Lung (tissue), 12 donors: ENCODE measurements around the gene MT2A. TPM values are rescaled to one million over a fixed set of nuclear protein-coding genes. Genes with fewer than 3 reads are reported as not detected.
A peak's percentile ranks its signal among the peaks of the same experiment; 100 is the strongest.

ENCODE experiments used
- ATAC-seq: fragments of 200-7000 bp; cut with Tn5 transposase; one replicate; pipeline ENCODE4 v1.9.1; 2020; ENCODE audit warnings: moderate number of reproducible peaks; ENCODE audit not compliant: insufficient read depth, low FRiP score
- DNase-seq, 3 donors: peaks; one replicate each; pipeline ENCODE4 v3.0.0-alpha.2; 2013 to 2017
- H3K27ac ChIP-seq, 2 donors: one replicate each; pipeline ENCODE4 v1.5.1; 2013; ENCODE audit warnings: mild to moderate bottlenecking in 2 of 2, moderate library complexity in 2 of 2, control low read depth in 1 of 2, inconsistent platforms in 1 of 2, low read depth in 1 of 2, low read length in 1 of 2
- H3K27me3 ChIP-seq, 3 donors: one replicate each; pipeline ENCODE4 v1.5.1; 2013; ENCODE audit warnings: low read length in 2 of 3; ENCODE audit not compliant: control insufficient read depth in 3 of 3, insufficient read depth in 3 of 3
- H3K36me3 ChIP-seq, 4 donors: one replicate each; pipeline ENCODE4 v1.5.1; 2013; ENCODE audit warnings: low read length in 4 of 4, mild to moderate bottlenecking in 1 of 4, moderate library complexity in 1 of 4; ENCODE audit not compliant: control insufficient read depth in 4 of 4, insufficient read depth in 4 of 4
- H3K4me1 ChIP-seq, 5 donors: one replicate each; pipeline ENCODE4 v1.5.1; 2013; ENCODE audit warnings: low read length in 5 of 5, mild to moderate bottlenecking in 2 of 5, moderate library complexity in 1 of 5; ENCODE audit not compliant: control insufficient read depth in 5 of 5, insufficient read depth in 5 of 5
- H3K4me3 ChIP-seq: one replicate; pipeline ENCODE4 v1.5.1; 2013; ENCODE audit warnings: mild to moderate bottlenecking, control low read depth, moderate library complexity
- H3K9ac ChIP-seq, 2 donors: one replicate each; pipeline ENCODE4 v1.5.1; 2013; ENCODE audit warnings: low read length in 2 of 2, control low read depth in 1 of 2; ENCODE audit not compliant: insufficient read depth in 1 of 2
- H3K9me3 ChIP-seq, 4 donors: one replicate each; pipeline ENCODE4 v1.5.1; 2013; ENCODE audit warnings: low read length in 3 of 4, mild to moderate bottlenecking in 1 of 4, moderate library complexity in 1 of 4; ENCODE audit not compliant: control insufficient read depth in 4 of 4, insufficient read depth in 3 of 4
- WGBS, 2 donors: extraction: QIAGEN DNeasy Blood & Tissue Kit; methylation state at CpG; one replicate each; pipeline ENCODE4 v1.1.7; 2013; 5-methylcytosine and 5-hydroxymethylcytosine counted together
- polyA plus RNA-seq, 2 donors: library from polyadenylated mRNA; stranded (reverse); fragments of 200-250 nt; gene quantifications; one replicate each; pipeline ENCODE4 v1.2.1, GENCODE V29; 2013
- total RNA-seq, 2 donors: library from RNA; depleted of rRNA in 1 of 2; stranded (reverse); fragments of >200 nt in 1 of 2; gene quantifications; one replicate each; pipeline ENCODE4 v1.2.1, GENCODE V29; 2014 to 2021
- TF ChIP-seq, protein P1 (sequence below): IDR thresholded peaks from 2 replicates; pipeline ENCODE4 v1.5.1; 2012; ENCODE audit warnings: mild to moderate bottlenecking; ENCODE audit errors: control extremely low read depth, extremely low read depth
- donor health status: control.
- donor health status: control.
- donor health status: Bipolar disorder and iron deficiency.
- donor health status: healthy.
- donor health status: DM: yes; HTN: yes; CAD: no.

MT2A gene
- total and polyA plus RNA-seq, 4 donors = 17.6 to 1,104 (median 712) TPM

DNA sequence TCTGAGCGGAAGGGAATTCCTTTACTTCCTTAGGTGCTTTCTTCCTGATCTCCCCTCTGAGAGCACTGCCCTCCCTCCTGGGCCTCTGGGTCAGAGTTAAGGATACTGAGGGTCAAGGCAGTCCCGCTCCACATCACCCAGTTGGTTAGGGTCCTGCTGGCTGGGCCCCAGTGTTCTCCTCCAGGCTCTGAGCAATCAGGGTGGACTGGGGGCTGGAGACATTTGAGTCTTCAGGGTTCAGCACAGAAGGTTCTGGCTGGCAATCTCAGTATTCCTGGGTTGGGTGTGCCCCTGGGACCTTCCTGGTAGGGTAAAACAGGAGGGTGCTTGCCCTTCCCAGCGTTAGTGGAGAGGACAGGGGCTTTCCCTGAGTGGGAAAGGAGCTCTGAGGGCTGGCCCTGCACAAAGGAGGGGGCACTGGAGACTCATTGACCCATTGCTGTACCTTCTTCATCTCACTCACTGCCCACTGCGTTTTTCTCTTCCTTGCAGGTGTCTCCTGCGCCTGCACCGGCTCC is 24.5 kb downstream of the MT2A start:
- Histone ChIP-seq H3K36me3 (no peaks in the 10 kb centered on the region), H3K27ac (peak overlapping the region; percentile 17 to 87), H3K27me3 (peaks cover 0 to 77% (median 65%) of the 10 kb centered on the region in 3 donors), H3K9me3 (peaks cover 0 to 10% (median 0%) of the 10 kb centered on the region in 4 donors), H3K4me1 (peaks cover 0 to 12% (median 0%) of the 10 kb centered on the region in 5 donors), H3K9ac (no peak overlapping the region), H3K4me3 (peak overlapping the region; percentile 37)
- peak; percentile 19 for ATAC-seq
- DNase-seq = no peak
- 15 to 32% methylated on average over 6 of the region's 6 CpGs for WGBS, 2 donors
- TF ChIP-seq, protein P1, sequence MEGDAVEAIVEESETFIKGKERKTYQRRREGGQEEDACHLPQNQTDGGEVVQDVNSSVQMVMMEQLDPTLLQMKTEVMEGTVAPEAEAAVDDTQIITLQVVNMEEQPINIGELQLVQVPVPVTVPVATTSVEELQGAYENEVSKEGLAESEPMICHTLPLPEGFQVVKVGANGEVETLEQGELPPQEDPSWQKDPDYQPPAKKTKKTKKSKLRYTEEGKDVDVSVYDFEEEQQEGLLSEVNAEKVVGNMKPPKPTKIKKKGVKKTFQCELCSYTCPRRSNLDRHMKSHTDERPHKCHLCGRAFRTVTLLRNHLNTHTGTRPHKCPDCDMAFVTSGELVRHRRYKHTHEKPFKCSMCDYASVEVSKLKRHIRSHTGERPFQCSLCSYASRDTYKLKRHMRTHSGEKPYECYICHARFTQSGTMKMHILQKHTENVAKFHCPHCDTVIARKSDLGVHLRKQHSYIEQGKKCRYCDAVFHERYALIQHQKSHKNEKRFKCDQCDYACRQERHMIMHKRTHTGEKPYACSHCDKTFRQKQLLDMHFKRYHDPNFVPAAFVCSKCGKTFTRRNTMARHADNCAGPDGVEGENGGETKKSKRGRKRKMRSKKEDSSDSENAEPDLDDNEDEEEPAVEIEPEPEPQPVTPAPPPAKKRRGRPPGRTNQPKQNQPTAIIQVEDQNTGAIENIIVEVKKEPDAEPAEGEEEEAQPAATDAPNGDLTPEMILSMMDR = no peak

DNA sequence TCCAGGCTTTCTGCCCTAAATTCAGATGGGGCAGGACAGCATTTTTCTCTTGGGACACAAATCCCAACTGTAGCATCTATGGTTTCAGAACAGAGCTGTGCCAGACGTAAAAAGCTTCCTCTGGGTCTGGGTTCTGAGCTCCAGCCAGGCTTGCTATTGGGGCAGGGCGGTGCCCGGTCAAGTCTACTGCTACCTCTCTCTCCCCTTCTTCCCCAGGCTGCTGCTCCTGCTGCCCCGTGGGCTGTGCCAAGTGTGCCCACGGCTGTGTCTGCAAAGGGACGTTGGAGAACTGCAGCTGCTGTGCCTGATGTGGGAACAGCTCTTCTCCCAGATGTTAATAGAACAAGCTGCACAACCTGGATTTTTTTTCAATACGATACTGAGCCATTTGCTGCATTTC is 25.2 kb downstream of the MT2A start:
- peaks cover 0 to 82% (median 70%) of the 10 kb centered on the region in 3 donors for H3K27me3 ChIP-seq
- H3K4me3 ChIP-seq = no peak overlapping the region
- no peak overlapping the region for H3K27ac ChIP-seq
- H3K9ac ChIP-seq = no peak overlapping the region
- WGBS, 2 donors = 31 to 68% methylated on average over 7 of the region's 7 CpGs
- TF ChIP-seq, protein P1 = no peak
- no peak for DNase-seq
- H3K36me3 ChIP-seq = no peaks in the 10 kb centered on the region
- no peak for ATAC-seq
- peaks cover 0 to 10% (median 0%) of the 10 kb centered on the region in 4 donors for H3K9me3 ChIP-seq
- peaks cover 0 to 13% (median 0%) of the 10 kb centered on the region in 5 donors for H3K4me1 ChIP-seq

DNA sequence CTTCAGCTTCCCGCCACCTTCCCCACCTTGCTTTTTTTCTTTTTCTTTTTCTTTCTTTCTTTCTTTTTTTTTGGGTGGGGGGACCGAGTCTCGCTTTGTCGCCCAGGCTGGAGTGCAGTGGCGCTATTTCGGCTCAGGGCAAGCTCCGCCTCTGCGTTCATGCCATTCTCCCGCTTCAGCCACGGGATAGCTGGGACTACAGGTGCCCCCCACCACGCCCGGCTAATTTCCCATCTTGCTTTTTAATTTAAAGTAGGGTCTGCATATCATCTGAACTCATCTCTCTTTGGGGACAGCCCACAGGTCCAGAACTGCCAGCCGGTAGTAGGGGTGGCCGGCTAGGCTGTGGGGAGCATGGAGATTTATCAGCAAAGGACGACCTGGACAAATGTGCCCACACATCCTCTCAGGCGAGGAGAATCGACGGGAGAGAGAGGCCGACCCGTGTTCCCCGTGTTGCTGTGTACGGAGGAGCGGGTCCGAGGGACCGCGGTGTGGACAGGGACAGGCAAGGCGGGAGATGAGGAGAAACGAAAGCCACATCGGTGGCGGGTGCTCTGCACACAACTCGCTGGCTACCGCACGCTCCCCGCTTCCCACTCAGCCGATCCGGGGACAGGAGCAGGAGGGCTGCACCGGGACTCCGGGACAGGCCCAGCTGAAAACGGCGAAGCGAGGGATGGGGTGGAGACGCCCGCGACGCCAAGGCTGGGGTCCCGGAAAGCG is 26.5 kb downstream of the MT2A start:
- Histone ChIP-seq H3K27ac (no peak overlapping the region), H3K36me3 (no peaks in the 10 kb centered on the region), H3K27me3 (peaks cover 0 to 89% (median 83%) of the 10 kb centered on the region in 3 donors), H3K4me1 (peaks cover 0 to 17% (median 5%) of the 10 kb centered on the region in 5 donors), H3K9me3 (peaks cover 0 to 8% (median 0%) of the 10 kb centered on the region in 4 donors), H3K9ac (no peak overlapping the region), H3K4me3 (no peak overlapping the region)
- TF ChIP-seq, protein P1 = no peak
- 28 to 35% methylated on average over 47 of the region's 47 CpGs for WGBS, 2 donors
- DNase-seq (no peak), ATAC-seq (no peak)
